ENCODE data around the gene SBK3.

GRCh38 chr19:55591555-55591954 is 46.2 kb upstream of the SBK3 start:
- TF ChIP-seq USF1 (IDR thresholded peaks at IDR 0.05; ENCODE audit: borderline replicate concordance, extremely low read length, insufficient read depth, low read depth, low read length) (no peak), HCFC1 (IDR thresholded peaks at IDR 0.05; ENCODE audit: low read length) (no peak), CTCF (IDR thresholded peaks at IDR 0.05 in 2 of 3, conservative IDR thresholded peaks at IDR 0.05 in 1 of 3; ENCODE audit: control insufficient read depth in 2 of 3, extremely low read depth in 1 of 3, insufficient read depth in 1 of 3, low read depth in 3 of 3, low read length in 3 of 3) (no peak), SUZ12 (IDR thresholded peaks at IDR 0.05; ENCODE audit: unreplicated experiment) (no peak), RFX5 (IDR thresholded peaks at IDR 0.05; ENCODE audit: low read depth, low read length) (no peak), MAX (IDR thresholded peaks at IDR 0.05; ENCODE audit: low read depth, low read length) (no peak), EZH2 (IDR thresholded peaks at IDR 0.05; ENCODE audit: borderline replicate concordance, control insufficient read depth, low read depth, low read length) (no peak), RAD21 (IDR thresholded peaks at IDR 0.05; ENCODE audit: insufficient read depth, low read depth, low read length) (no peak), POLR2AphosphoS5 (IDR thresholded peaks at IDR 0.05; ENCODE audit: low read length) (no peak), MTA3 (IDR thresholded peaks at IDR 0.05; ENCODE audit: borderline replicate concordance, low read length) (no peak)
